Measurements from ENCODE around the gene MAST3. TPM values are rescaled to one million over a fixed set of nuclear protein-coding genes. Genes with fewer than 3 reads are reported as not detected.
A peak's percentile ranks its signal among the peaks of the same experiment; 100 is the strongest.

MAST3 gene
- total RNA-seq, 1 donor from 2014 or later = 10.7 TPM

DNA sequence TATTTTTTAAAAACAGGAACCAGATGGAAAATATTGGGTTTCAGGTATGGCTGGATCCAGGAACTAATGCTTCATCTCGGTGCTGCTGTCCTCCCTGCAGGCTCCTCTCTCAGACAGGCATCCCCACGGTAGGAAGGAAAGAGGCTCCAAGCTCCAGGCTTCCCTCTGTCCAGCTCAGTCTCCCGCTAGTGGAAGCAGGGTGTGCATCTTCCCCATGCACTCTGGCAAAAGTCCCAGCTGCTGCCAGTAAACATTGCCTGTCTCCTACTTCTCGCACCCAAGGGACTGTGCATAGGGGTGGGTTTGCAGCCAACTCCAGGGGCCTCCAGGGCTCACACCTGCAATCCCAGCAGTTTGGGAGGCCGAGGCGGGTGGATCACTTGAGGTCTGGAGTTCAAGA lies 40.0 kb upstream of the MAST3 start:
- no peaks in the 10 kb centered on the region for H3K9me3 Mint-ChIP-seq (ENCODE audit: low read depth)
- no peaks in the 10 kb centered on the region for H3K4me1 Mint-ChIP-seq (ENCODE audit: low read depth)
- H3K27ac Mint-ChIP-seq = no peak overlapping the region
- TF ChIP-seq, protein P1, sequence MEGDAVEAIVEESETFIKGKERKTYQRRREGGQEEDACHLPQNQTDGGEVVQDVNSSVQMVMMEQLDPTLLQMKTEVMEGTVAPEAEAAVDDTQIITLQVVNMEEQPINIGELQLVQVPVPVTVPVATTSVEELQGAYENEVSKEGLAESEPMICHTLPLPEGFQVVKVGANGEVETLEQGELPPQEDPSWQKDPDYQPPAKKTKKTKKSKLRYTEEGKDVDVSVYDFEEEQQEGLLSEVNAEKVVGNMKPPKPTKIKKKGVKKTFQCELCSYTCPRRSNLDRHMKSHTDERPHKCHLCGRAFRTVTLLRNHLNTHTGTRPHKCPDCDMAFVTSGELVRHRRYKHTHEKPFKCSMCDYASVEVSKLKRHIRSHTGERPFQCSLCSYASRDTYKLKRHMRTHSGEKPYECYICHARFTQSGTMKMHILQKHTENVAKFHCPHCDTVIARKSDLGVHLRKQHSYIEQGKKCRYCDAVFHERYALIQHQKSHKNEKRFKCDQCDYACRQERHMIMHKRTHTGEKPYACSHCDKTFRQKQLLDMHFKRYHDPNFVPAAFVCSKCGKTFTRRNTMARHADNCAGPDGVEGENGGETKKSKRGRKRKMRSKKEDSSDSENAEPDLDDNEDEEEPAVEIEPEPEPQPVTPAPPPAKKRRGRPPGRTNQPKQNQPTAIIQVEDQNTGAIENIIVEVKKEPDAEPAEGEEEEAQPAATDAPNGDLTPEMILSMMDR (IDR thresholded peaks at IDR 0.05; ENCODE audit: unreplicated experiment) = no peak
- no peaks in the 10 kb centered on the region for H3K36me3 Mint-ChIP-seq (ENCODE audit: insufficient read depth)
- no peak overlapping the region for H3K4me3 Mint-ChIP-seq (ENCODE audit: low read depth)
- peaks cover 16% of the 10 kb centered on the region for H3K27me3 Mint-ChIP-seq
- DNase-seq (ENCODE audit: low spot score, unreplicated experiment) = no peak

DNA sequence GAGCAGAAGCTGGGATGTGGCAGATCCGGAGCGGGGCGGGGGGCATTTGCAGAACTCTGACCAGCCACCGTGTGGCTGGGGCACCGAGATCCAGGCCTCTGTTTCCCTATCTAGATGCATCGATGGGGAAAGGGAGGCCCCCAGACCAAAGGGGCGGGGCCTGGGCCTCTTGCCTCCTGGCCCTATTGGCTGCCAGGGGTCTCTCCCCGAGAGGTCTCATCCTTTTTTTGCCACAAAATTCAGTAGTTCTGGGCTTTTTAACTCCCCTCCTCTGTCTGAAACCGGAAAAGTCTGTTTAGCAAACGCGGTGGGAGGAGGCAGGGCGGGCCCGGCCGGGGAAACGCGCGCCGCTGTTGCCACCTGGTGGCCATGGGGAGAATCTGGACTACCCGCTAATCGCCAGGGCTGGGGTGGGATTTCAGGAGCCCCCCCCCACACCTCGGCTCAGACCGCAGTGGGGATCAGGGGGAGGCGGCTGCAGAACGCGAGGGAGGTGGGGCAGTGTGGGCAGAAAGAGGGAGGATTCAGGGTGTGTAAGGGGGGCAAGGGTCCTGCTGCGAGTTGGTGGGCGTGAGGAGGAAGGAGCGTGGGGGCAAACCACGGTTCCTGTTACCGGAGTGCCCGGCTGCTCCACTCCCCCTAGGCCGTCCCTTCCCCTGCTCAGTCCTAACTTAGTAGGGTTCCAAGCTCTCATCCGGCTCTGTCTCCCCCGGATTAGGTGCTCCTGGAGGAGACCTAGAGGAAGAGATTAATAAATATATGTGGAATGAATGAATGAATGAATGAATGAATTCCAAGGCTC lies 39.2 kb upstream of the MAST3 start:
- H3K4me1 Mint-ChIP-seq (ENCODE audit: low read depth) = no peaks in the 10 kb centered on the region
- TF ChIP-seq, protein P1 (IDR thresholded peaks at IDR 0.05; ENCODE audit: unreplicated experiment) = peak; percentile 96
- peaks cover 19% of the 10 kb centered on the region for H3K27me3 Mint-ChIP-seq
- H3K36me3 Mint-ChIP-seq (ENCODE audit: insufficient read depth) = no peaks in the 10 kb centered on the region
- H3K4me3 Mint-ChIP-seq (ENCODE audit: low read depth) = peak overlapping the region; percentile 53
- DNase-seq (ENCODE audit: low spot score, unreplicated experiment) = peak; percentile 79
- no peaks in the 10 kb centered on the region for H3K9me3 Mint-ChIP-seq (ENCODE audit: low read depth)
- peak overlapping the region; percentile 56 for H3K27ac Mint-ChIP-seq

DNA sequence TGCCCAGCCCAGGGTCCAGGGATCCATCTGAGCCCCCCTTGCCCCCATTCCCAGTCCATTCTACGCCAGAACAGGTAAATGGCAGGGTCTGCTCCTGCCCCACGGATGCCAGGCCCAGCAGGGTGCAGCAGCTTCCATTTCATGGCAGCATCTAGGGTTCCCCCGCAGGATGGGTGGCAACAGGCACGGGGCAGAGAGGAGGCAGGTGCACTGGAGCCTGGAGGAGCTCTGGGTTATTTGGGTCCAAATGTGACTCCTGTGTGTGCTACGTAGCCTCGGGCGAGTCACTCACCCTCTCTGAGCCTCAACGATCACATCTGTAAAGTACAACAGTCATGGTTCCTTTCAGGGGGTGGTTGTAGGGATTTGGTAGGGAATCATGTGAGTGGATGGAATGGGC lies 38.3 kb upstream of the MAST3 start:
- TF ChIP-seq, protein P1 (IDR thresholded peaks at IDR 0.05; ENCODE audit: unreplicated experiment) = no peak
- no peak overlapping the region for H3K4me3 Mint-ChIP-seq (ENCODE audit: low read depth)
- H3K27ac Mint-ChIP-seq = no peak overlapping the region
- no peaks in the 10 kb centered on the region for H3K36me3 Mint-ChIP-seq (ENCODE audit: insufficient read depth)
- H3K27me3 Mint-ChIP-seq = peaks cover 16% of the 10 kb centered on the region
- DNase-seq (ENCODE audit: low spot score, unreplicated experiment) = no peak
- H3K4me1 Mint-ChIP-seq (ENCODE audit: low read depth) = no peaks in the 10 kb centered on the region
- no peaks in the 10 kb centered on the region for H3K9me3 Mint-ChIP-seq (ENCODE audit: low read depth)

DNA sequence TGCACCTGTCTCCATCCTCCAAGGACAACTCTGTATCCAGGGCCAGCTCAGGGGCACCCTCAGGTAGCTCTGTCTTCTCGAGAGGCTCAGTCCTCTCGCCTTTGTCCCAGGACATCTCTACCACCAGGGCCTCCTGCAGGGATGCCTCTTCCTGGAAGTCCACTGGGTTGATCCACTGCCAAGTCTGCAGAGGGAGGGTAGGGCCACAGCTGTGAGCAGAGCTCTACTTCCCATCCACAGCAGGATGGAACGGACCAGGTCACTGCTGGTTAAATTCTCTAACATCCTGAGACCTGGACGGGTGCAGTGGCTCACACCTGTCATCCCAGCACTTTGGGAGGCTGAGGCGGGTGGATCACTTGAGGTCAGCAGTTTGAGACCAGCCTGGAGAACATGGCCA lies 37.7 kb upstream of the MAST3 start:
- DNase-seq (ENCODE audit: low spot score, unreplicated experiment) = no peak
- TF ChIP-seq, protein P1 (IDR thresholded peaks at IDR 0.05; ENCODE audit: unreplicated experiment) = no peak
- Mint-ChIP-seq H3K27me3 (peaks cover 16% of the 10 kb centered on the region), H3K9me3 (ENCODE audit: low read depth) (no peaks in the 10 kb centered on the region), H3K4me3 (ENCODE audit: low read depth) (no peak overlapping the region), H3K36me3 (ENCODE audit: insufficient read depth) (no peaks in the 10 kb centered on the region), H3K4me1 (ENCODE audit: low read depth) (no peaks in the 10 kb centered on the region), H3K27ac (no peak overlapping the region)

DNA sequence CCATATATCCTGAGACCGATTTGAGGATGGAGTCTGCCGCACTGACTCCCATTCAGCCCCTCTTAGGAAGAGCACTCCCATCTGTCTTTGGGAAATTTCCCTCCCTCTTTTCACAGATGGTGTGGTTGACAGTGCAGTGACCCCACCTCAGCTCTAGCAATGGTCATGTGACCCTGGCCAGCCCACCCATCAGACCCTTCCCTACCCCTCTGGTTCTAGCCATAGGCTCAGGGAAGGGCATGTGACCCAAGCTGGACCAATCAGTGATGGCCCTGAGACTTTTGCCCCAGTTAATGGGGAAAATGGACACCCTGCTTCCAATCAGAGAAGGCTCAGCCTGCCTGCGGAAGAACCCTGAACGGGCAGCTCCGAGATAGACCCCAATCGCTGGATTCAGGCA lies 37.1 kb upstream of the MAST3 start:
- TF ChIP-seq, protein P1 (IDR thresholded peaks at IDR 0.05; ENCODE audit: unreplicated experiment) = no peak
- DNase-seq (ENCODE audit: low spot score, unreplicated experiment) = no peak
- Mint-ChIP-seq H3K27ac (no peak overlapping the region), H3K9me3 (ENCODE audit: low read depth) (no peaks in the 10 kb centered on the region), H3K27me3 (peaks cover 16% of the 10 kb centered on the region), H3K4me3 (ENCODE audit: low read depth) (no peak overlapping the region), H3K4me1 (ENCODE audit: low read depth) (no peaks in the 10 kb centered on the region), H3K36me3 (ENCODE audit: insufficient read depth) (no peaks in the 10 kb centered on the region)
